GM18508 (cell line): Measurements from ENCODE around the gene EOMES.
A peak's percentile ranks its signal among the peaks of the same experiment; 100 is the strongest.
"Not testable (repeated sequence)": the region's sequence is repeated elsewhere in the genome, so short reads cannot be mapped to it uniquely, and the experiment has no call there.

Source experiments
- ATAC-seq: cut with Tn5 transposase; IDR thresholded peaks from one replicate; pipeline ENCODE4 v1.9.1; 2021; ENCODE audit warnings: moderate number of reproducible peaks; ENCODE audit not compliant: insufficient read depth, unreplicated experiment

EOMES gene

DNA sequence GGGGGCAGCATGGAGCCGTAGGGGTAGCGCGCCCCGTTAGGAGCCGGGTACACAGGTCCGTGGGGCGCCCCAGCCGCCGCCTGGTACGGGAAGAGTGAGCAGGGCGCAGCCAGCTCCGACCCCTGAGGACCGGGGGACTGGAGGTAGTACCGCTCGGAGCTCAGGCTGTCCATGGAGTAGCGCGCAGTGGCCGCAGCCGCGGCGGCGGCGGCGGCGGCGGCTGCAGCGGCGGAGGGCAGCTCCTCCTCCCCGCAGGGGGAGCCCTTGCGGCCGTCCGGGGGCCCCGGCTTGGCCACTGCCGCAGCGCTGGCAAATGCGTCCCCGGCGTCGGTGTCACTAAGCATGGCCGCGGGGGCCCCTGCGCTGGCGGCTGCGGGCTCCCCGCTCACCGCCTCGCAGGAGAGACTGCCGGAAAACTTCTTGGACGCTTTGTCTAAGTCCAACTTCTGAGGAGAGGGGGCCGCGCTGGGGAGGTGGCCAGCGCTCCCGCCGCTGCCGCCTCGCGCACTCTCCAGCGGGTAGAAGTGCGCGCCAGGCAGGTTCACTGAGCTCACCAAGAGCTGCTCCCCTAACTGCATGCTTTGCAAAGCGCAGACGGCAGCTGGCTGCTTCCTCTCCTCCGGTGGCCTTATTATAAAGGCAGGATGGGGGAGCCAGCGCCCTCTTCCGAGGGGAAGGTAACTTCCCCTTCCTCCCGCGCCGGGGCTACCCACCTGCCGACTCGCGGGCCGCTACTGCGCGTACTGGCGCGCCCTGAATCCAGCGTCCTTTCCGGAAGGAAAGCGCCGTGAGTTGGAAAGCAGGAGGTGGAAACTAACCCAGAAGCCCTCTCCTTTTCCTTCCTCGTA lies at the start of gene EOMES:
Gene EOMES (minus strand): TSS at position 607 of the 848 bp plus-strand sequence. CDS start 29 bp downstream, at position 578.
- ATAC-seq, result peak; percentile 46

GRCh38 chr3:27770384-27770783 lies 48.3 kb upstream of the EOMES start:
- ATAC-seq, result not testable (repeated sequence)

GRCh38 chr3:27767000-27767399 lies 44.9 kb upstream of the EOMES start:
- no peak for ATAC-seq

DNA sequence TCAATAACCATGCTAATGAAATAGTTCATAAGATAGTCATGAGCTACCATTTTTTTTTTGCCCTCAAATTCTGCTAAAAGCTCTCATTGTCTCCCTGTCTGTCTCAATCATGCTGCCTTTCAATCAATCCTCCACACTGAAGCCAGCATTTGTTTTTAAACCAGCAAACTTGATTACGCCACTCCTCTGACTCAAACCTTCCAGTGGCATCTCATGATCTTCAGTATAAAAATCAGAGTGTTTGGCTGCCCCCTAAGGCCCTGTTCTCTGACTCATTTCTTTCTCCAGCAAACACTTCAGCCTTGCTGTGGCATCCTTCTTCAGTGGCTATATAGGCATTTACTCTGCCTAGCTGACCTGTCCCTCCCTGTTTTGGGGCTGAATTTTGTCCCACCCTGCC lies 36.0 kb upstream of the EOMES start:
- ATAC-seq, result no peak

DNA sequence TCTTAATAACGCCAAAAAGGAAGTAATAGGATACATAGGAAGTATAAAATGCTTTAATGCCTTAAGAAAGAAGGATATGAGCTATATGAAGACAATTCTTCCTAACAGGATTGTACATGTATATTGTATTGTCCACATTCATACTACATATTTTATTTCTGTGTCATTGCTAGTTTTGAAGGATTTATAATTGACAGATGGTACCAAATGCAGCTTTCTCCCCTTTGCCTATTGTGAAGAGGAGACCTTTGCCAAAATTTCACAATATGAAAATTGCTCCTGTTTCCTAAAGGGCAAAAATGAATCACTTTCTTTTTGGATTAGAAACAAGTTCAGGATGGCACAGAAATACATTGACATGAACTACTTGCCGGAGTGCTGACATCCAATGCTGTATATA lies 34.8 kb upstream of the EOMES start:
- ATAC-seq, result no peak

DNA sequence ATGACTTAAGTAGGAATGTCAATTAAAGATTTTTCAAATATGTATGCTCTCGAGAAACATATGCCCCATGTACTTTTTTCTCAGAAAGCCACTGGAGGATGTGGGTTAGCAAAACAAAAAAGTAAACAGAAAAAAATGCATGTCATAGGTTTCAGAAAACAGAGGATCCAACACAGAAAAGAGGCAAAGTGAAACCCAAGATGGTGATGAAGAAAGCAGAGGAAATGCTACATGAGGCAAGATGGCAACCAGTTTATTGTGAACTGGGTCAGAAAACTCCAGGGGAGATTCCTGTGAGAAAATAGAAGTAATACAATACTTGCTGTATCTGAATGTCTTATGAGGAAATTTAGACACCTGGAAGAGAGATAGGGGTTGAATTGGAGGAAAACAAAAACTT lies 30.8 kb upstream of the EOMES start:
- no peak for ATAC-seq

DNA sequence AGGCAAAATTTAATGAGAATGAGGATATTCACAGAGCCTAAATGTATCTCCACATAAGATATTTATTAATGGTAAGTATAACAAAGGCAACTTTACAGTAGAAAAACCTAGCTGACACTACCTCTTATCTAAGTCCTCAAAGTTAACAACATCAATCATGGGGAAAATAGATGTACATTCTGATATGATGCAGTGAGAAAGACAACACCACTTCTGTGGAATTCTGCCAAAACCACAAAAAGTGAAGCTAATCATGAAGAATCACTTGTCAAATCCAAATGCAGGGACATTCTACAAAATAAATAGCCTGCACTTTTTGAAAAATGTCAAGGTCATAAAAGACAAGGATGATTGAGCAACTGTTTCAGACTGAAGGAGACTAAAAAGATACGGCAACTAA lies 27.5 kb upstream of the EOMES start:
- no peak for ATAC-seq

- no peak for ATAC-seq
These were observed 24.7 kb upstream of the EOMES start for GRCh38 chr3:27746838-27747237.

DNA sequence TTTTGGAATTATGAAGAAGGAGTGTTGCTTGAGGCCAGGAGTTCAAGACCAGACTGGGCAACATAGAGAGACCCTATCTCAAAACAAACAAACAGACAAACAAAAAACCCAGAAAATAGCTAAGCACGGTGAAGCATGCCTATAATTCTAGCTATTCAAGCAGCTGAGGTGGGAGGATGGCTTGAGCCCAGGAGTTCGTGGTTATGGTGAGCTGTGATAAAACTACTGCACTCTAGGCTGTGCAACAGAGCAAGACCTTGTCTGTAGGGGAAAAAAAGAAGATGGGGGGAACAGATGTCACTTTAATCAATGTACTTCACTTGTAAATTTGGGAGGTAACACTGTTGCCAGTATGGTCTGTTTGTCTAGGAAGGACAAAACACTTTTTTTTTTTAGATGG lies 18.7 kb upstream of the EOMES start:
- no peak for ATAC-seq

DNA sequence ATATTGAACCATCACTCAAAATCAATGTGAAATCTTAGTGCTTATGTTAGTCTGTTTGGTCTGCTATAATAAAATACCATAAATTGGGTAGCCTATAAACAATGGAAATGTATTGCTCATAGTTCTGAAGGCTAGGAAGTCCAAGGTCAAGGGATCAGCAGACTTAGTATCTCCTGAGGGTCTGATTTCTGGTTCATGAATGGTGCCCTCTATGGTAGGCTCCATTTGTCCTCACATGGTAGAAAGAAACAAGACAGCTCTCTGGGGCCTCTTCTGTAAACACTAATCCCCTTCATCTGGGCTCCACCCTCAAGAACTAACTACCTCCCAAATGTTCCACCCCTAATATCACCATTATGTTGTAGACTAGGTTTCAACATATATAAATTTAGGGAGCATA lies 15.0 kb upstream of the EOMES start:
- no peak for ATAC-seq

DNA sequence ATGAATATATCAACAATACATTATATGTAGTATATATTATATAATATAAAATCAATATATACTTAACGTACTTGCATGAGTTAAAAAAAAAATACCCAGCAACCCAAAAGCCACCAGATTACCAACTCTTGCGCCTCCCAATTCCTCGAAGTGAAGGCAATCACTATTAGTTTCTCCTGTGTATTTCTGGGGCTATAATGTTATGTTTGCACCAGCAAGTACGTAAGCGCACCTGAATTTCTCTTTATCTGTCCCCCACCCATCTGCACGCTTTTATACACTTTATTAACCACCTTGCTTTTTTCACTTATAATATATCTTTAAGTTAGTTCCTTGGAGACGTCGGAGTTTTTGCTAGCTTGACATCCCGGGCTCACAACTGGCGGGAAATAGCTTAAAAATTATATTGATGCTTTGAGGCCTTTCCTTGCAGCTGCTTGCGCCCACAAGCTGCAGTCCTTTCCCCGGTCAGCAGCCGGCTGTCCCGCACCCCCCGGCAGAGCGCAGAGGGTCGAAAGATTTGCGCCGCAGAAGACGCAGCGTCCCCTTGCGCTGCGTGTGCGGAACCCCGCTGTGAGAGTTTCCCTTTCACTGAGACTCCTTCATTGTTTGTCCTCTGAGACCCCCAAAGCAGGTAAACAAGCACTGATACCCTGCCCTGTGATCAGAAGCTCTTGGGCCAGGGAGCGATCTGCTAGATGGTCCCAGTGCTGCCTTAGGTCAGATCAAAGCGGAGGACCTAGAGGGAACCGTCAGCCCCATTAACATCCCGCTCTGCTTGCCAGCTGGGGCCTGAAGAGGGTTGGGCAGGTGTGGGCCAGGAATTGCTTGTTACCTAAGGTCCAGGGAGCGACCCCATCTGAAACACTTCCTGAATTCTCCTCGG lies 8.9 kb upstream of the EOMES start:
- ATAC-seq, result no peak

GRCh38 chr3:27729748-27730611 lies 7.9 kb upstream of the EOMES start:
- ATAC-seq, result no peak

GRCh38 chr3:27729325-27729724 lies 7.2 kb upstream of the EOMES start:
- no peak for ATAC-seq

GRCh38 chr3:27728195-27729087 lies 6.3 kb upstream of the EOMES start:
- peak; percentile 75 for ATAC-seq

DNA sequence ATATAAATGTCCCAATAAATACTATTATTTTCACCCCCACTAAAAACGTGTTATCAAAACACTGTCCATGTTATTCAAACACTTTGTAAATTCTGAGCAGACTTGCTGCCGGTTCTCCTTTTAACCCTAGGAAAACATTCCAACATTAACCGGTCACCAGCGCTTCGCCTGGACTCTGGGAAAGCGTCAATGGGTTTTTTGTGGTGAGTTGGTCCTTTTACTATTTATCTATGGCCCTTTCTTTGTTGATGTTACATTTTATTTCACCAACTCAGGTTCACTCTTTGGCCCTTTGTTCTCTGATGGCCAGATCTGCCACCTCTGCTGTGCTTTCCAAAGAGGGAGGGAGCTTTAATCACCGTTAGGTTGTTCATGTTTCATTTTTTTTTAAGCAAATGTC lies 4.1 kb upstream of the EOMES start:
- ATAC-seq, result no peak

DNA sequence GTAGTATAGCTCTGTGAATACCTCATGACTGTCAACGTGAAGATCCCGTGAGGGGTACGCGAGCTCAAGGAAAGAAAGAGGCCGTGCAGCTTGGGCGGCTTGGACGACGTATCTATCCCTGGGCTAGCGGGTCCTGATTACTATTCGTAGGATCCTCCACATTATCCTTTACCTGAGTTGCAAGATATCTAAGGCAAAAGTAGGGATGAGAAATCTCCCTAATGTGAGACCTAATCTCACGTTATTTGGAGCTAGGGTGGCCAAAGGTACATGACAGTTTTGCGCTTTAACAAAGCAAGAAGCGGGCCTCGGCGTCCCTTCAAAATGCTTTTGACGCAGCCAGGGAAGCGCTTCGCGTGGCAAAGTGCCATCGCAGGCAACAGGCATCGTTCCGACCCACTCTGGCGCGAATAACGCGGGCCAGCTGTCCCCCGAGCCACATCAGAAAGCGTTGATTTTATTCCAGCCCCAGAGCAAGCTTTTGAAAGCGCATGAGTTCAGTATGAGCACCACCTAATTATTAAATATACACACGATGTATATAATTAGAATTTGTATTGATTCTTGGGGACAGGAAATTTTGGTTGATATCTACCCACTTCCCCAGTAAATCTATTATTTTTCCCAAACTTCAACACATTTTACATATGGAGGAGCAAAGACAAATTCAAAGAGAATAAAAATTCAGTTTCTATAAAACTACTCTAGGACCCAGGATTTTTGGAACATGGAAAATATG lies 2.5 kb upstream of the EOMES start:
- ATAC-seq, result no peak

GRCh38 chr3:27723815-27724458 lies 1.8 kb upstream of the EOMES start:
- ATAC-seq, result no peak

DNA sequence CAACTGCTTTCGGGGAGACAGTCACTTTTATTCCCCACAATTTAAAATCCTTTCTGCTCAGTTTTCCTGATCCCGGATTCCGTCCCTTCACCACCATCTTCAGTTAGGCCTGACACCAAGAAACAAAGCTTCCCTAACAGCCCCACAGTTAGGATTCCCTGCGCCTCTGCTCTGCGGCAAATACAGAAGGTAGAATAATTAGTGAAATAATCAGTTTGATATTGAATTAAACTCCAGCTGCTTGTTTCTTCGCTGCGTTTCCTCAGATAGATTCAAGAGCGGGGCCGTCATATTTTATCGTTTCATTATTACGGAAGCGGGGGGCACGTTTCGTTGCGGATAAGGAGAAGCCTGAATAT lies 1.3 kb upstream of the EOMES start:
- no peak for ATAC-seq
